HG02973 (cell line): ENCODE measurements around the gene TMEM120A.

Experiments
- ATAC-seq: cut with Tn5 transposase; IDR thresholded peaks from one replicate; pipeline ENCODE4 v1.9.1; 2021; ENCODE audit warnings: moderate library complexity; ENCODE audit not compliant: unreplicated experiment

The TMEM120A gene

GRCh38 chr7:75981453-75982305 lies 12.7 kb downstream of the TMEM120A start:
- ATAC-seq = no peak

DNA sequence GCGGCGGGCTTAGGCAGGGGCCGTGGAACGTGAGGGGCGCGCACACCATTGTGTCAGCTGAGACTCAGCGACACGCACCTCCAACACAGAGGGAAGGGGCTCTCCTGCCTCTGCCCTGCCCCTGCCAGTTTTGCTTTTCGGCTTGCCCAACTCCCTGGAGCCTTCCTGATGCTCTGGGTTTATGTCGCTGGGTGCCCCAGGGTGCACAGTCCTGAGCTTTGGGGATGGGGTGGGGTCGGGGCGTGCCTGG lies 13.3 kb downstream of the TMEM120A start:
- ATAC-seq = no peak

DNA sequence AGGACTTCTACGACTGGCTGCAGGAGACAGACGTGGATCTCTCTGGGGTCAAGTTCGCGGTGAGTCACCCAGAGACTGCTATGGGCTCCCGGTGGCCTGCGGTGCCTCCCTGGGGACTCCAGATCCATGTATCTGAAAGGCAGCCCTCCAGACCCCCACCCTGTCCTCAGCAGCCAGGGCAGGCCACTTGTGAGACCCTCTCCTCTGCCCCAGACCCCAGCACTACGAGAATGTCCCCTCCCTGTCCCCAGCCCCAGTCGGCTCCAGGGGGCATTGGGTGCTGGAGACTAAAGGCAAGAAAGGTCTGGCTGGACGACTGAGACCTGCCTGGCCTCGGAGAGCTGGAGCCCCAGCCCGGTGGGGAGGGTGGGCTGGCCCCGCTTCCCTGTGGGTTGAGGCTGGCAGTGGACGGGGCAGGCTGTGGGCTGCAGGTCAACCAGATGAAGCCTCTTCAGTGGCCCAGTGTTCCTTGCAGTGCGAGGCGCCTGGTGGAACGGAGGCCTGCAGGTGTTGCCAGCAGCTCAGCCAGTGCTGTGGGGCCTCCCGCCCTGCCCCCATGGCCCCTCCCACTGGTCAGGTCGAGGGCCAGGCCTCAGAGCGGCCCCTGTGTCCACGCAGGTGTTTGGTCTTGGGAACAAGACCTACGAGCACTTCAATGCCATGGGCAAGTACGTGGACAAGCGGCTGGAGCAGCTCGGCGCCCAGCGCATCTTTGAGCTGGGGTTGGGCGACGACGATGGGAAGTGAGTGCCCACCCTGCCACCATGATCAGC lies 13.8 kb downstream of the TMEM120A start:
- ATAC-seq = no peak

- ATAC-seq = no peak
Observed at GRCh38 chr7:75979759-75980429, 14.5 kb downstream of the TMEM120A start.

DNA sequence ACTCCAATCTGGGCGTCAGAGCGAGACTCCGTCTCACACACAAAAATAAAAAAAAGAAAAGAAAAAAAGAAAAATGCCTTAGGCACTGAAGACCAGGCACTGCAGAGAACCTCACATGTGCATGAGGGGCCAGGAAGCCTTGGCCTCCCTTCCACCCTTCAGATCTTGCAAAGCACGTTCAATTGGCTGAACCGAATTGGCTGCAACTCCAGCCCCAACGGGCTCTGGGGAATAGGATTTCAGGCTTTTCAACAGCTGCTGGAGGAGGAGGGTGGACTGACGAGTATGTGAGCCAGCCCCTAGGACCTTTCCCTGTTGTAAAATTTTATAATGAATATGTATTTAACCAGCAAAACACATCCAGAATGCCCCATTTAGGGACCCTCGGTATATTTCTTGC lies 16.7 kb downstream of the TMEM120A start:
- ATAC-seq = no peak

DNA sequence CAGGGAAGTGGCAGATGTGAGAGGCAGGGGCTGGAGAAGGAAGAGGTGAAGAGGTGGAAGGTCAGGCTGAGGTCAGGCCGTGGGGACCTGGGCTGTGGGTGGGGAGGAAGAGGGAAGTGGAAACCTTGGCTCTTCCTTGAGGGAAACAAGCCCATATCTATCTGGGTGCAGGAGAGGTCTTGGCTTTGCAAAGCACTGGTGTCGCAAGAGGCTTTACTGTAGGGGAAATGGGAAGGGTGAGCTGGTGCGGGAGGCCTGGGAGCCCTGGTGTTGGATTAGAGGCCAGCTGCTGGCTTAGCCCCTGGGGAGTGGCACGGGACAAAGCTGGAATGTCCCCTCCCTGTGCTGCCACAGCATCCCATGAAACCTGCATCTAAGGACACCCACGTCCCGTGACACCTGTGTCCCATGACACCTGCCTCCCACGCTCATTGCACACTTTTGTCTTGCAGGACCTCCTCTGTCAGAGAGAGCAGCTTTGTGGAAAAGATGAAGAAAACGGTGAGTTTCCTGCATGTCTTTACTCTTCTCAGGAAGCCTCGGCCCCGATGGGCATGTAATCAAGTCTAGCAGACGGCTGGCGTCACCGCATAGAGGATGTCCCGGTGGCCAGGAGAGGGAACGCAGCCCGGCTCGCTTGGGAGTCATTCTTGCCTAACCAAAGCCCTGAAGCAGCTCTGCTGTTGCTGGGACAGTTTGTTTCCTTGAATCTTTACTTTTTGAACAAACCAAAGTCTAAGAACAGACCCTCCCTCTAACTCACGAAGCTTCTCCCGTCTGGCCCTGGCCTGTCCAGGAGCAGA lies 22.2 kb downstream of the TMEM120A start:
- no peak for ATAC-seq

GRCh38 chr7:75971309-75971960 lies 23.0 kb downstream of the TMEM120A start:
- ATAC-seq = no peak

DNA sequence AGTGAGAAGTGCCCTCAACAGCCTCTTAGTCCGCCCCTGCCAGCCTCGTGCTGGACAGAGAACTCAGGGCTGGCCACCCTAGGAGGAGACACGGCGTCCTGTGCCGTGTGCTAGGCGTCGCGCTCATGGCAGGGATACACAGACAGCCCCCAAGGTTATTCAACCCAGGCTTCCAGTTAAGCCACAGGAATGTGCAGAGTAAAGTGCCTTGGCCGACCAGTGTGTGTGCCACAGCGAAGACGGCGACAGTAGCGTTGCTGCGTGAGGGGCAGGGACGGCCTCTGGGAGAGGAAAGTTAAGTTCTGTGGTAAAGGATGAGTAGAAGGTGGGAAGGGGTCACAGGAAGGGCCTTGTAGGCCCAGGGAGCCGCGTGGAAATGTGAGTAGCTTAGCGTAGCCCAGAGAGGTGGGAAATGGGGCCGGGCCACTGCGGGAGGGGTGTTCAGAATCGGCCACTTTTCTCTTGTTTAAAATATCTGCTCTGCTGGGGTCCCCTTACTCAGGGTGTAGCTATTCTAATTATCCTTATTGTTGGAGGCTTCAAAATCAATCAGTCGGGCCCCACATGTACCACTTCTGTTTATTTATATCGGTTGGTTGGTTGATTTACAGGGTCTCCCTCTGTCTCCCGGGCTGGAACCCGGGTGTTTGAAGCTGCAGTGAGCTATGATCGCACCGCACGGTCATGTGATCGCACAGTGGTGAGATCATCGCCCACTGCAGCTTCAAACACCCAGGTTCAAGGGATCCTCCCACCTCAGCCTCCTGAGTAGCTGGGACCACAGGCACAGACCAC lies 24.5 kb downstream of the TMEM120A start:
- ATAC-seq = no peak

DNA sequence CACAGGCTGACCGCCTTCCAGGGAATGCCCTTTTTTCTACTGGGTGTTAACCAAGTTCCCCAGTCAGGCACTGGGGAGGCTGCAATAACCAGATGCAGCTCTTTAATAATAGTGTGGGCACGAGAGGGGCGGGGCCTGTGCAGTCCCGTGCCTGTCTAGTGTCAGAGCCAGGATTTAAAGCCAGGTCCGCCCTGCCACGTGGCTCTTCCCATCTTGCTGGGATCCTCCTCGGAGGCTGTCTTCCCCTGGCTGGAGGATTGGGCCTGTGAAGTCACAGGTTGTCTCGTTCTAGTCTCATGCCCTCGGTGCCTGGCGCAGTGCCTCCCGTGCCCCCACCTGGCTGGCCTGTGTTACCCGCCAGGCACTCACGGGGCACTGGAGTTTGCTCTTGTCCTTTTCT lies 25.2 kb downstream of the TMEM120A start:
- no peak for ATAC-seq

- ATAC-seq = no peak
Observed at GRCh38 chr7:75968561-75969001, 25.8 kb downstream of the TMEM120A start.

DNA sequence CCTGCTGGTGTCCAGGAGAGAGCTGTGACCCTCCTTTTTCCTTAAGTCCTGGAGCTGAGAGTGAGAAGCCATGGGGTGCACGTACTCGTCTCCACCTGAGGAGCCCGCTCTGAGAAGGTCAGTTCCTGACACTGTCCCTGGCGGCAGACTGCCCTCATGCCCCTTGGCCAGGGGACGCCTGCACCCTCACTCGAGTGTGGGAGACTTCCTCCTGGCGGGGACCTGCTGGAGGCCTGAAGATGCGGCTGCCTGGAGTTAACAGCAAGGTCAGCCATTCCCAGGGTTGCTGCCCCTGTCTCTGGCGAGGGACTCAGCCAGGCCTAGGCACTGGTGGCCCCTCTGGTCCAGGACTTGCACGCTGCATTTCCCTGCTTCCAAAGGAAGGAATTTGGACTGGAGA lies 26.4 kb downstream of the TMEM120A start:
- ATAC-seq = no peak

DNA sequence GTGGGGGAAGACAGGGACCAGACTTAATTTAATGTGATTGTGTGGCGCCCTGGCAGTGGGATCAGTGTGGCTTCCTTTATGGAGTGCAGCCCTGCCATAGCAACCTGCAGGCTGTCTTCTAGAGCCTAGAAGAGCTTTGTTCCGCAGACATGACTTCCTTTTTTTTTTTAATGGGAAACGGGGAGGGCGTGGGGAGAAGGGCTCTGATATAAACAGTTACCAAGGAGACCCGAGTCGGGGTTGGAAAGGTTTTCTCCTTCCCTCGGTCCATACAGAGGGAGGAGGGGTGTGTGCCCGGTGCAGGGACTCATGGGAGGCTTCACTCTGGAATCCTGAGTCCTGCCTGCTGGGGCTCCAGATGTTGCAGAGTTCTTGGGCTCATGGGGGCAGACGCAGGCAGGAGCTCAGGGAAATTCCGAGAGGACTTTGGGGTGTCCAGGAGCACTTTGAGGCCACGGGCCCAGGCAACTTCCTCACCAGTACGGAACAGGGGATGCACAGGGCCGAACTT lies 26.9 kb downstream of the TMEM120A start:
- ATAC-seq = no peak

DNA sequence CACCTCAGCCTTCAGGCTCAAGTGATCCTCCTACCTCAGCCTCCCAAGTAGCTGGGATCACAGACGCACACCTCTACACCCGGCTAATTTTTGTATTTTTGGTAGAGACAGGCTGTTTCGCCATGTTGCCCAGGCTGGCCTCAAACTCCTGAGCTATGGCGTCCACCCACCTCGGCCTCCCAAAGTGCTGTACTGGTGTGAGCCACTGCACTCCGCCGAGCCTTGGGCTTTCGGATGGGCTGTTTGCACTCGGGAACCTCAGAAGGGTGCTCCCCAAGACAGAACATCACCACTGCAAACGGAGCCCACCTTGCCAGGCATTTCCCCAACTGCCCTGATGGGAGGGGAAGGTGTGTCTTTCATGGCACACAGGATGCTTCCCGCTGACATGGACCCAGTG lies 27.3 kb downstream of the TMEM120A start:
- ATAC-seq = no peak

GRCh38 chr7:75966190-75966961 lies 28.0 kb downstream of the TMEM120A start:
- ATAC-seq = no peak

GRCh38 chr7:75965617-75966016 lies 28.8 kb downstream of the TMEM120A start:
- no peak for ATAC-seq

DNA sequence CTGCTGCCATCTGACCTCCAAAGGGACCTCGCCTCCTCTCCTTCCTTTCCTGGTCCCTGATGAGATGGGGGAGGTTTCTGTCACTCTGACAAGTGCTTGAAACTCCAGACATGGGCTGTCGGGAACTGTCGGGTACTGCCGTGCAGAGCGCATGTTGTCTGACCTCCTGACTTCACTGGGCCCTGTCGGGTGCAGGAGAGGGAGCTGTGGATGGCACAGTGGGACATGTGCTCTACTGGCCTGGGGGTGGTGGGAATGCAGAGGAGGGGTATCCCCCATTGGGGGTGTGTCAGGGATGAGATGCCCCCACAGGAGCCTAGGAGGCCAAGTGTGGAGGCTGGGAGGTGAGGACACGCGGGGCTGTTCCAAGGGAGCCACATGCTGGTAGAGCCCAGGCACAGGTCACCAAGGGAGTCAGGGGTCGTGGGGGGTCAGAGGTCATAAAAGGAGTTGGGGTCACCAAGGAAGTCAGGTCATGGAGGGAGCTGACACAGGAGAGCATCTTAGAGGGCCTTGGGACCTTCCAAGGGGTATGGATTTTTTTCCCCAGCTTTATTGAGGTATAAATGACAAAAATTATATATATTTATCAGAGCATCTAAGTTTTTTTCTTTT lies 30.9 kb downstream of the TMEM120A start:
- ATAC-seq = no peak

- no peak for ATAC-seq
Observed at GRCh38 chr7:75962607-75963380, 31.6 kb downstream of the TMEM120A start.

DNA sequence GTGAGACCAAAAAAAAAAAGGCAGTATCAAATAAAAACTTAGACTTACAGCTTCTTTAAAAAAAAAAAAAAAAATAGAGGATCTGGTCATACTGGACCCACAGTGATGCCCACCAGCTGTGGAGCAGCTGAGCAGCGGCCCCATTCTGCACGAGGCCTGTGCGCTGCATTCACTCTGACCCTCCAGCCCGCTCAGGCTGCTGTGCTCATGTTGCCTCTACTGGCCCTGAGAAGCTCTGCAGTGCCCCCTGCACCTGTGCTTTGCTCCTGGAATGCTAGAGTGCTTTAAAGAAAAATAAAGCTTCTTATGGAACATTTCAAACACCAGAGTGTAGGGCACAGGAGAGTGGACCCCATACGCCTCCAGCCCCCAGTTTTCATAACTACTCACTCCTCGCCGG lies 33.2 kb downstream of the TMEM120A start:
- no peak for ATAC-seq
